Esophagus muscularis mucosa (tissue), 4 donors: ENCODE results near the gene CLK3. TPM values are rescaled to one million over a fixed set of nuclear protein-coding genes. Genes with fewer than 3 reads are reported as not detected.

Experiments
- DNase-seq: peaks from one replicate; pipeline ENCODE4 v3.0.0-alpha.2; 2017; ENCODE audit errors: extremely low spot score
- H3K27ac ChIP-seq, 4 donors: fragments of 200-600 bp; sonication (generic); replicated peaks in 1 of 4; 1 replicate in 3 of 4; 2 replicates in 1 of 4; pipeline ENCODE4 v1.5.1; 2016 to 2019; ENCODE audit warnings: mild to moderate bottlenecking in 1 of 4
- H3K27me3 ChIP-seq, 4 donors: fragments of 200-600 bp; sonication (generic); one replicate each; pipeline versions ENCODE4 v1.5.1 to v1.6.0; 2016 to 2019
- H3K36me3 ChIP-seq, 4 donors: fragments of 200-600 bp; sonication (generic); one replicate each; pipeline ENCODE4 v1.5.1; 2016 to 2019
- H3K4me1 ChIP-seq, 4 donors: fragments of 200-600 bp; sonication (generic); one replicate each; pipeline ENCODE4 v1.5.1; 2016 to 2019
- H3K4me3 ChIP-seq, 4 donors: fragments of 200-600 bp; sonication (generic); 1 replicate in 2 of 4; 2 replicates in 2 of 4; pipeline ENCODE4 v1.5.1; 2016 to 2019; ENCODE audit warnings: mild to moderate bottlenecking in 4 of 4, moderate library complexity in 1 of 4
- H3K9me3 ChIP-seq, 4 donors: fragments of 200-600 bp; sonication (generic); 1 replicate in 3 of 4; 2 replicates in 1 of 4; pipeline ENCODE4 v1.5.1; 2016 to 2019
- EP300 ChIP-seq: sonication (generic); formaldehyde crosslinking; IDR thresholded peaks from one replicate; pipeline ENCODE4 v1.6.1; 2017; ENCODE audit warnings: antibody characterized with exemption
- POLR2A ChIP-seq: fragments of 450-650 bp; IDR thresholded peaks from one replicate; pipeline ENCODE4 v1.6.1; 2017; ENCODE audit warnings: antibody characterized with exemption, moderate library complexity, mild to moderate bottlenecking, low read depth
- POLR2AphosphoS5 ChIP-seq, 2 donors: sonication (generic); formaldehyde crosslinking; IDR thresholded peaks; one replicate each; pipeline ENCODE4 v1.6.1; 2017; ENCODE audit warnings: antibody characterized with exemption in 2 of 2
- WGBS: methylation state at CpG from one replicate; pipeline ENCODE4 v1.1.5; 2018; 5-methylcytosine and 5-hydroxymethylcytosine counted together
- intact Hi-C: fragments of 100-400 bp; cut with DNase I; formaldehyde crosslinking; loops from one replicate; pipeline ENCODE4 v1.15.1; 2023
- total RNA-seq, 4 donors: library from RNA; depleted of rRNA; stranded (reverse); fragments of >200 nt; gene quantifications; one replicate each; pipeline versions ENCODE4 v1.1.0 to v1.2.1, GENCODE V29; 2016
- TF ChIP-seq, protein P1 (sequence below), 3 experiments: fragments of 200-600 bp in 2 of 3; fragments of 450-650 bp in 1 of 3; sonication (generic) in 2 of 3; IDR thresholded peaks; one replicate each; pipeline ENCODE4 v1.5.1; 2017 to 2019; ENCODE audit warnings: antibody characterized with exemption in 3 of 3, mild to moderate bottlenecking in 2 of 3, moderate library complexity in 1 of 3

The CLK3 gene
- total RNA-seq, 4 donors from 2014 or later: 74.6 to 89.8 (median 80.7) TPM

DNA sequence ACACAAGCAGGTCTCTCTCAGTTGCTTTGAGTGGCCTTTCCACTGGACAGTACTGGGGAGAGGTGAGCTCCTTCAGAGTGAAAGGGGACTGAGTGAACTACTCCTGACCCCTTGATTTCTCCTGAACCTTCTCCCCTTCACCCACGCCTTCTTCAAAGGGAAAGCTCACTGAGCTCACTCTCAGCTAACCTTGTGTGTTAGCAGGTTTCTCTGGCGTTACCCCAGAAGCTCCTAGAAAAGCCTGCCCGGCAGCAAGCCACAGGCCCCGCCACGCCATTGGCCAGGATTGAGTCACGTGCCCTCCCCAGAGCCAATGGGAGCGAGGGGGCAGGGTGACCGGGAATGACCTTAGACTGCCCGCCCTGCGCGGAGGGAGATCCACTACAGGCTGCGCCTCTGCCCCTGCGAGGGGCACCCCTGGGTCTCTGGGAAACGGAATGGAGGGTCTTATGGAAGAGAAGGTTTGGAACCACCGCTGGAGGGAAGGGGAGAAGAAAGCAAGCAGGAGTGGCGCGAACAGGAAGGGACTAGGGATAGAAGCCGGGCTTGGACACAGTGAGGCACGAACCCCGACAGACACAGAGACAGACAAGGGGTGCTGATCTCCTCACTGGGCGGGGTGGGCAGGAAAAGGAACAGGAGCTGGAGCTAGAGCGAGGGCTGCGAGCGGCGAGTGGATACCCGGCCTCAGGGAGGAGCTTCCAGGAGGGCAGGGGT, 17.4 kb upstream of the CLK3 start:
- Histone ChIP-seq H3K36me3 (peaks cover 0 to 28% (median 16%) of the 10 kb centered on the region in 4 donors), H3K27ac (peak overlapping the region; percentile 85 to 90 (median 88)), H3K9me3 (no peaks in the 10 kb centered on the region), H3K4me1 (peaks cover 25 to 32% (median 27%) of the 10 kb centered on the region in 4 donors), H3K27me3 (no peaks in the 10 kb centered on the region), H3K4me3 (peak overlapping the region; percentile 63 to 71 (median 67))
- peak; percentile 98 for DNase-seq
- 0% methylated on average over 23 of the region's 26 CpGs for WGBS
- intact Hi-C loops: no loop called here
- TF ChIP-seq POLR2A (peak; percentile 26), EP300 (no peak), POLR2AphosphoS5 (IDR thresholded peaks at IDR 0.05) (peak; percentile 91 to 96)
- TF ChIP-seq, protein P1, sequence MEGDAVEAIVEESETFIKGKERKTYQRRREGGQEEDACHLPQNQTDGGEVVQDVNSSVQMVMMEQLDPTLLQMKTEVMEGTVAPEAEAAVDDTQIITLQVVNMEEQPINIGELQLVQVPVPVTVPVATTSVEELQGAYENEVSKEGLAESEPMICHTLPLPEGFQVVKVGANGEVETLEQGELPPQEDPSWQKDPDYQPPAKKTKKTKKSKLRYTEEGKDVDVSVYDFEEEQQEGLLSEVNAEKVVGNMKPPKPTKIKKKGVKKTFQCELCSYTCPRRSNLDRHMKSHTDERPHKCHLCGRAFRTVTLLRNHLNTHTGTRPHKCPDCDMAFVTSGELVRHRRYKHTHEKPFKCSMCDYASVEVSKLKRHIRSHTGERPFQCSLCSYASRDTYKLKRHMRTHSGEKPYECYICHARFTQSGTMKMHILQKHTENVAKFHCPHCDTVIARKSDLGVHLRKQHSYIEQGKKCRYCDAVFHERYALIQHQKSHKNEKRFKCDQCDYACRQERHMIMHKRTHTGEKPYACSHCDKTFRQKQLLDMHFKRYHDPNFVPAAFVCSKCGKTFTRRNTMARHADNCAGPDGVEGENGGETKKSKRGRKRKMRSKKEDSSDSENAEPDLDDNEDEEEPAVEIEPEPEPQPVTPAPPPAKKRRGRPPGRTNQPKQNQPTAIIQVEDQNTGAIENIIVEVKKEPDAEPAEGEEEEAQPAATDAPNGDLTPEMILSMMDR (IDR thresholded peaks at IDR 0.05): no peak

DNA sequence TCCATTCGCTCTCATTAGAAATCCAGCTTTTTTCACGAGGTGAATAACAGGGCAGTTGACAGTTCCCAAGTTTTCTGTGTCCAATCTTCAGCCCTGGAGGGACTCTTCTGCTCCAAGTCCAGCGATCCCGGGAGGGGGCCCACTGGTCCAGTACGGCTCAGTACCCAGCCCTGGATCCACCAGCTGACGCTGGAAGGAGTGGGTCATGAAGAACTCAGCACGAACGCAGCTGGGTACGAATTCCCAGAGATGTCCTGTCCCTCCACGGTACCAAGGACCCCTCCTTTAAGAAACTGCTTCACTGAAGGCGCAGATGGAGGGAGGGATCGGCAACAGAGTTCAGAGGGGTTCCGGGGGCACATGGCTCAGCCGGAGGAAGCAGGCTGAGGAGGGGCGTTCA, 16.5 kb upstream of the CLK3 start:
- 43% methylated on average over 11 of the region's 15 CpGs for WGBS
- Histone ChIP-seq H3K4me3 (peak overlapping the region; percentile 63 to 71 (median 67)), H3K4me1 (peaks cover 25 to 32% (median 27%) of the 10 kb centered on the region in 4 donors), H3K27ac (peak overlapping the region; percentile 85 to 90 (median 88)), H3K36me3 (peaks cover 0 to 19% (median 9%) of the 10 kb centered on the region in 4 donors), H3K9me3 (no peaks in the 10 kb centered on the region), H3K27me3 (no peaks in the 10 kb centered on the region)
- DNase-seq: no peak
- intact Hi-C loops: no loop called here
- TF ChIP-seq EP300: no peak
- TF ChIP-seq, protein P1 (IDR thresholded peaks at IDR 0.05): no peak
- no peak for TF ChIP-seq POLR2AphosphoS5 (IDR thresholded peaks at IDR 0.05)
- no peak for TF ChIP-seq POLR2A

DNA sequence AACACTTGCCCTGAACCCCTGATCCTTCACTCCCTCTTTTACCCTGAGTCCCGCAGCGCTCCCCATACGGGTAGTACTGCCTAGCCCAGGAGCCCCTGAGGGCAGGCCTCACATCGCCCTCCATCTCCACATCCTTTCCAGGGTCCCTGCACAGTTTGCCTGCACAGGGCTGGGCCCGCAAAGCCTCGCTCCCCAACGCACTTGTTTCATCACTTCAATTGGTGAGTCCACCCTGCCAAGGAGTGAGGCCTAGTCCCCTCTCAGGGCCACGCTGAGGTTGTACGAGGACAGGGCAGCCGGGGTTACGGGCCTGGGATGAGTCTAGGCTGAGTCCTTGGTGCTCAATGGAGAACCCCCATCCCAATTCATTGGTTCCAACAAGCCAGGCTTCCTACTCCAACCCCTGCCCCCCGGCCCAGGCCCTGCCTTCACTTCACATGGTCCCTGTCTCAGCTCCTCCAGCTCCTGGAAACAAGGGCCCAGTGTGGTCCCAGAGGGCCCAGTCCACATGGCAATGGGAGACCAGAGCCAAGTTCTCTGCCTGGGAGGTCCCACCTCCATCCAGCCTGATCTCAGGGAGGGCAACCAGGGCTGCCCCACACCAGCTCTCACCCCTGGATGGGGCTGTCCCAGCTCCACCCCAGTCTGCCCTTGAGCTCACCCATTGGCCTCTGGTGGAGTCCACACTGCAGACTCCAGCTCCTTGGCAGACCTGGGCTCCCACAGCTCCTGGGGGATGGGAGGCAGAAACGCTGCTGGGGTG, 12.4 kb upstream of the CLK3 start:
- Histone ChIP-seq H3K27me3 (no peaks in the 10 kb centered on the region), H3K9me3 (no peaks in the 10 kb centered on the region), H3K27ac (no peak overlapping the region), H3K4me1 (peaks cover 17 to 27% (median 21%) of the 10 kb centered on the region in 4 donors), H3K4me3 (no peak overlapping the region), H3K36me3 (no peaks in the 10 kb centered on the region)
- WGBS: 96% methylated on average over 8 of the region's 13 CpGs
- no peak for DNase-seq
- TF ChIP-seq, protein P1 (IDR thresholded peaks at IDR 0.05): no peak
- TF ChIP-seq EP300 (no peak), POLR2A (no peak), POLR2AphosphoS5 (IDR thresholded peaks at IDR 0.05) (no peak)
- intact Hi-C loops: no loop called here

DNA sequence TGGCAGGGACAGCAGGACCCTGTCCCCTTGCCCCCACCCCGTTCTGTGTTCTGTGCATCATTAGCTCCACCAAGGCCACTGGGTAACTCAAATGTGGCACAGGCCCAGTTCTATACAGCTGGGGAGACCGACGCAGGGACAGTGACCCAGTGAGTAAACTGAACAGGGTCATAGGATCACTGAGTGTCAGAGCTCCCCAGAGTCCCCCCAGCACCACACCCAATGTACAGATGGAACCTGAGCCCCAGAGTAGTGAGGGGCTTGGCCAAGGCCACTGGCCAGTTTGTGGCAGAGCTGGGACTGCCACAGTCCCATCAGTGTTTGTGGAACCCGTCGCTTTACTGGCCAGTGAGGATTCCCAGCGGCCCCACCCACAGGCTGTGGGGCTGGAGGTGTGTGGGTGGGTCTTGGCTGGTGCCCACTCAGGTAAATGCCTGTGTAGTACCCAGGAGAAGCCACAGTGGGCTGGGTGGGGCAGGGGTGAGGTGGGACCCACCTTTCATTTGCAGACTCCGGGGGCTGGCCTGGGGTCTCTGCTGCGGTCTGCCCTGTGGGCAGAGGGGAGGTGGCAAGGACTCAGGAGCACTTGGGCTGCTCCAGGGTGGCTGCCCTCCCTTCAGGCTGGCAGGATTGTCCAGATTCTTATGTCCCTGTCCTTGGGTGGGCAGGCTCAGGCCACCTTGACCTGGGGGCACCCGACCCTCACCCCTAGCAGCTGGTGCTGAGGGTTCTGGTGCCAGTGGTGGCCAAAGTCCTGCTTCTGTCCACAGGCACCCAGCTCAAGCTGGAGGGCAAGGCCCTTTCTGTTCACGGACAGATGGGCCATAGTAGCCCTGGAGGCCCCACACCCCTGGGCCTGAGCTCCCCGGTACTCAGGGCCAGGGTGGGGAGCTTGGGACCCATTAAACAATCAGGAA, 11.6 kb upstream of the CLK3 start:
- H3K36me3 ChIP-seq: no peaks in the 10 kb centered on the region
- intact Hi-C loops: no loop called here
- DNase-seq: no peak
- TF ChIP-seq POLR2AphosphoS5 (IDR thresholded peaks at IDR 0.05) (no peak), POLR2A (no peak), EP300 (no peak)
- TF ChIP-seq, protein P1 (IDR thresholded peaks at IDR 0.05): no peak
- peaks cover 13 to 20% (median 16%) of the 10 kb centered on the region in 4 donors for H3K4me1 ChIP-seq
- no peak overlapping the region for H3K27ac ChIP-seq
- H3K27me3 ChIP-seq: no peaks in the 10 kb centered on the region
- no peaks in the 10 kb centered on the region for H3K9me3 ChIP-seq
- WGBS: 88% methylated on average over 8 of the region's 11 CpGs
- no peak overlapping the region for H3K4me3 ChIP-seq
